BLaER1 treated with 17β-estradiol and CSF1 and Interleukin-3, amounts not matched to agents 10 nM and 100 nM (cell line): Measurements from ENCODE around the gene ECI1.
"Not testable (repeated sequence)": the region's sequence is repeated elsewhere in the genome, so short reads cannot be mapped to it uniquely, and the experiment has no call there.

Experiments
- H3K27ac ChIP-seq, 11 experiments: shearing (Covaris generic); formaldehyde crosslinking; 2 replicates each; pipeline ENCODE4 v1.8.1; 2022
- H3K27me3 ChIP-seq, 11 experiments: shearing (Covaris generic); formaldehyde crosslinking; 2 replicates each; pipeline ENCODE4 v1.8.1; 2022
- H3K36me3 ChIP-seq, 11 experiments: shearing (Covaris generic); formaldehyde crosslinking; 2 replicates each; pipeline ENCODE4 v1.8.1; 2022
- H3K4me1 ChIP-seq, 10 experiments: shearing (Covaris generic); formaldehyde crosslinking; 2 replicates each; pipeline ENCODE4 v1.8.1; 2022
- H3K4me2 ChIP-seq, 11 experiments: shearing (Covaris generic); formaldehyde crosslinking; 2 replicates each; pipeline ENCODE4 v1.8.1; 2022
- H3K4me3 ChIP-seq, 10 experiments: shearing (Covaris generic); formaldehyde crosslinking; 2 replicates each; pipeline ENCODE4 v1.8.1; 2022
- H3K9ac ChIP-seq, 11 experiments: shearing (Covaris generic); formaldehyde crosslinking; 2 replicates each; pipeline ENCODE4 v1.8.1; 2022
- H3K9me3 ChIP-seq, 11 experiments: shearing (Covaris generic); formaldehyde crosslinking; replicated peaks in 1 of 11; 2 replicates each; pipeline ENCODE4 v1.8.1; 2022
- H4K20me1 ChIP-seq, 11 experiments: shearing (Covaris generic); formaldehyde crosslinking; 2 replicates each; pipeline ENCODE4 v1.8.1; 2022
- Cebpa-rat ChIP-seq, 11 experiments: shearing (Covaris generic); IDR thresholded peaks; 2 replicates each; pipeline ENCODE4 v1.8.1; 2022

ECI1 gene

GRCh38 chr16:2204416-2205103 lies 46.8 kb downstream of the ECI1 start:
- TF ChIP-seq Cebpa-rat (IDR thresholded peaks at IDR 0.05): no peak
- no peaks in the 10 kb centered on the region for H3K9me3 ChIP-seq
- H3K36me3 ChIP-seq: peaks cover 28 to 30% (median 29%) of the 10 kb centered on the region in 11 experiments
- H3K4me1 ChIP-seq: peaks cover 27 to 33% (median 31%) of the 10 kb centered on the region in 10 experiments
- H3K27ac ChIP-seq: peak overlapping the region; percentile 87 to 99 (median 96)
- H3K4me3 ChIP-seq: peak overlapping the region; percentile 62 to 86 (median 72)
- peak overlapping the region; percentile 90 to 99 (median 95) for H3K9ac ChIP-seq
- peaks cover 6 to 29% (median 15%) of the 10 kb centered on the region in 11 experiments for H3K27me3 ChIP-seq
- H4K20me1 ChIP-seq: peaks cover 0 to 35% (median 6%) of the 10 kb centered on the region in 11 experiments; a peak in 11 of 22 replicates
- peak overlapping the region; percentile 82 to 99 (median 89) for H3K4me2 ChIP-seq

DNA sequence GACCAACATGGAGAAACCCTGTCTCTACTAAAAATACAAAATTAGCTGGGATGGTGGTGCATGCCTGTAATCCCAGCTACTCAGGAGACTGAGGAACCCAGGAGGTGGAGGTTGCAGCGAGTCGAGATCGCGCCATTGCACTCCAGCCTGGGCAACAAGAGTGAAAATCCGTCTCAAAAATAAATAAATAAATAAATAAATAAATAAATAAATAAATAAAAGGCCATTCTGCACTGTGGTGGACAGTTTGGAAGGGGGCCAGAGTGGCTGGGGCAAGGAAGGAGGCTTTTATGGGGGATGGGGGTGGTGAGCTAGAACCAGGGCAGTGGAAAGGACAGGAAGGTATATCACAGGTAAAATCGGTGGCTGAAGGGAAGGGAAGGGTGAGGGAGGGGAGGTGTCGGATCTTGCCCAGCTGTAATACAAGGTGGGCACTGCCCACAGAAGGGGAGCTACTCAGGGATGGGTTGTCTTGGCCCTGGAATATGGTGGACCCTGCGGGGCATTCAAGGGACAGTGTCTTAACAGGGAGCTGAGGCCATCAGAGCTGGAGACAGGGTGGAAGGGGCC lies 48.2 kb downstream of the ECI1 start:
- Histone ChIP-seq H3K36me3 (peaks cover 14 to 16% (median 16%) of the 10 kb centered on the region in 11 experiments), H3K4me1 (peaks cover 27 to 33% (median 31%) of the 10 kb centered on the region in 10 experiments), H4K20me1 (peaks cover 0 to 25% (median 0%) of the 10 kb centered on the region in 11 experiments; a peak in 7 of 22 replicates), H3K27me3 (peaks cover 20 to 42% (median 29%) of the 10 kb centered on the region in 11 experiments)
- H3K9ac ChIP-seq, H3K4me2 ChIP-seq, H3K4me3 ChIP-seq, H3K9me3 ChIP-seq, H3K27ac ChIP-seq: not testable (repeated sequence)

DNA sequence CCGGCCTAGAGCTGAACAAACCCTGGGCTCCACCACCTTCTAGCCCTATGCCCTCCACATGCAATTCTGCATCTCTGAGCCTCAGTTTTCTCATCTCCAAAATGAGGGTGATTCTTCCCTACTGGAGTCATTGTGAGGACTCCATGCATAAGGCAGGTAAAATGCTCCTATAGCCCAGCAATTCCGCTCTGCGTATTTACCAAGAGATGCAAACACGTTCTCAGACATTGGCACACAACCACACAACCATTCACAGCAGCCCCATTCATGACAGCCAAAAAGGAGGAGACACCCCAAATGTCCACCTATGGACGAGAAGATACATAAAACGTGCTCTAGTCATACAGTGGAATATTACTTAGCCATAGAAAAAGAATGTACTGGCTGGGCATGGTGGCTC lies 51.1 kb downstream of the ECI1 start:
- H3K9me3 ChIP-seq: no peaks in the 10 kb centered on the region
- H3K4me2 ChIP-seq: no peak overlapping the region
- H3K9ac ChIP-seq: no peak overlapping the region
- TF ChIP-seq Cebpa-rat (IDR thresholded peaks at IDR 0.05): no peak
- H3K4me3 ChIP-seq: no peak overlapping the region
- H3K27ac ChIP-seq: no peak overlapping the region
- H3K27me3 ChIP-seq: peaks cover 46 to 70% (median 58%) of the 10 kb centered on the region in 11 experiments
- peaks cover 0 to 28% (median 5%) of the 10 kb centered on the region in 11 experiments; a peak in 17 of 22 replicates for H4K20me1 ChIP-seq
- peaks cover 12 to 18% (median 15%) of the 10 kb centered on the region in 10 experiments for H3K4me1 ChIP-seq
- H3K36me3 ChIP-seq: no peaks in the 10 kb centered on the region

DNA sequence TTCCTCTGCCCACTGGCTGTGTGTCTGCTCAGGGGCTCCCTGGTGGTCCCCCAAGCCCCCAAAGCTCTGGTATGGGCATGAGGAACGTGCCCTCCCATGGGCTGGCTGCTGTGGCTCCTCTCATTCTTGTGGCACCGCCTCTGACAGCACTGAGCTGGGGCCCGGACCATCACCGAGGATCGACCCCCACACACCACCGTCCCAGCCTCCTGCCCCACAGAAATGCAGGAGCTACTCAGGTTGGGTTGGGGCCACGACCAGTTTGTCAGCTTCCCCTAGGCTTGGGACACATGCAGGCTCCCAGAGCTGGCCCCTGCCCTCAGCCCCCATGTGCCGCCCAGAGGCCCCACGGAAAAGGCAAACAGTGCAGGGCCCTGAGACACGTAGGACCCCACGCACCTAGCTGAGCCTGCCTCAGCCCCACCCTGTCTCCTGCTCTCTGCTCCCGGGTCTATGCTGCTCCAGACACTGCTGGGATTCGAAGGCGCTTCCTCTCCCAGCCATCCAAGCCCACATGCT lies 51.7 kb downstream of the ECI1 start:
- Histone ChIP-seq H4K20me1 (peaks cover 0 to 34% (median 12%) of the 10 kb centered on the region in 11 experiments; a peak in 17 of 22 replicates), H3K4me2 (no peak overlapping the region), H3K27ac (no peak overlapping the region), H3K9ac (no peak overlapping the region), H3K27me3 (peaks cover 52 to 76% (median 64%) of the 10 kb centered on the region in 11 experiments), H3K4me1 (peaks cover 15 to 22% (median 18%) of the 10 kb centered on the region in 10 experiments), H3K4me3 (no peak overlapping the region), H3K9me3 (no peaks in the 10 kb centered on the region), H3K36me3 (no peaks in the 10 kb centered on the region)
- no peak for TF ChIP-seq Cebpa-rat (IDR thresholded peaks at IDR 0.05)

DNA sequence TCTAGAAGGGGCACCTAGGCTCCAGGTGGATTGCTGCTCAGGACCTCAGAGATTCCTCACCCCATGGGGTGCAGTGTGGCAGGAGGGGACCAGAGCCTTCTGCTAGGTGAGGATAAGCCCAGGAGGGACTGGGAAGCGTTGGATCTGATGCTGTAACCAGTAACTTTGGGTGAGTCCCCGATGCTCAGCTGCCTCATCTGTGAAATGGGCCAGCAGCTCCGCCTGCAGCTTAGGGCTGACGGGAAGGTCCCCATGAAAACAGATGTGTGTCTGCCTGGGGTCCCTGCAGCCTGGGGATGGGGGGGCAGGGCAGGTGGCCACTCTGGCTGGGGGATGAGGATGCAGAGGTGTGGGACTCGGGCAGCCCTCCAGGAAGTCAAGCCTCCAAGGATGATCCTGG lies 52.3 kb downstream of the ECI1 start:
- Histone ChIP-seq H3K36me3 (no peaks in the 10 kb centered on the region), H3K27ac (no peak overlapping the region)
- TF ChIP-seq Cebpa-rat (IDR thresholded peaks at IDR 0.05): no peak

GRCh38 chr16:2198283-2198682 lies 53.1 kb downstream of the ECI1 start:
- H3K4me2 ChIP-seq: no peak overlapping the region
- H3K27ac ChIP-seq: no peak overlapping the region
- H3K9me3 ChIP-seq: no peaks in the 10 kb centered on the region
- peaks cover 10 to 26% (median 16%) of the 10 kb centered on the region in 10 experiments; a peak in 17 of 20 replicates for H3K4me1 ChIP-seq
- peaks cover 66 to 90% (median 78%) of the 10 kb centered on the region in 11 experiments for H3K27me3 ChIP-seq
- H3K4me3 ChIP-seq: no peak overlapping the region
- H3K9ac ChIP-seq: no peak overlapping the region
- no peaks in the 10 kb centered on the region for H3K36me3 ChIP-seq
- TF ChIP-seq Cebpa-rat (IDR thresholded peaks at IDR 0.05): no peak
- H4K20me1 ChIP-seq: peaks cover 0 to 44% (median 20%) of the 10 kb centered on the region in 11 experiments; a peak in 17 of 22 replicates

More for the DNA sequence above, 52.3 kb downstream of the ECI1 start:
- H3K4me1 ChIP-seq: peaks cover 10 to 22% (median 16%) of the 10 kb centered on the region in 10 experiments; a peak in 17 of 20 replicates
- H3K4me2 ChIP-seq: no peak overlapping the region
- H3K9ac ChIP-seq: no peak overlapping the region
- H3K27me3 ChIP-seq: peaks cover 58 to 82% (median 70%) of the 10 kb centered on the region in 11 experiments
- H3K4me3 ChIP-seq: no peak overlapping the region
- peaks cover 0 to 40% (median 17%) of the 10 kb centered on the region in 11 experiments; a peak in 17 of 22 replicates for H4K20me1 ChIP-seq
- H3K9me3 ChIP-seq: no peaks in the 10 kb centered on the region

DNA sequence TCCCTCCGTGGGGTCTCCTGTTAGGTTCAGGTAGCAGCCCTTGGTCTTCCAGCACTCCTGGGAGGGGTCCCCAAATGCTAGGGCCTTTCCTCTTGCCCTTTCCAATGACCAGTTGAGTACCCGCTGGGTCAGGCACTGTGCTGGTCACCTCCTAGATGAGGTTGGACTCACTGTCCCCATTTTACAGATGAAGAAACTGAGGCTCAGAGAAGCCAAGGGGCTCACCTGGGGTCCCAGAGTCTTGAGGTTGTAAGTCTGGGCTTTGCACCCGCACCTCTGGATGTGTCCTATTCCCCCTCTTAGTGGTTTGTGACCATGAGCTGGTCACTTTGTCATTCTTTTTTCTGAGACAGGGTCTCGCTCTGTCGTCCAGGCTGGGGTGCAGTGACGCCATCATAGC lies 53.6 kb downstream of the ECI1 start:
- Histone ChIP-seq H3K27ac (no peak overlapping the region), H3K36me3 (no peaks in the 10 kb centered on the region), H4K20me1 (peaks cover 0 to 44% (median 20%) of the 10 kb centered on the region in 11 experiments; a peak in 17 of 22 replicates), H3K9me3 (no peaks in the 10 kb centered on the region), H3K4me1 (peaks cover 10 to 26% (median 16%) of the 10 kb centered on the region in 10 experiments; a peak in 17 of 20 replicates), H3K4me2 (no peak overlapping the region), H3K9ac (no peak overlapping the region), H3K27me3 (peaks cover 67 to 91% (median 79%) of the 10 kb centered on the region in 11 experiments), H3K4me3 (no peak overlapping the region)
- no peak for TF ChIP-seq Cebpa-rat (IDR thresholded peaks at IDR 0.05)

- TF ChIP-seq Cebpa-rat (IDR thresholded peaks at IDR 0.05): no peak
- Histone ChIP-seq H3K36me3 (no peaks in the 10 kb centered on the region), H4K20me1 (peaks cover 0 to 44% (median 20%) of the 10 kb centered on the region in 11 experiments; a peak in 17 of 22 replicates), H3K4me3 (peak overlapping the region; percentile 40 to 68 (median 54)), H3K4me1 (peaks cover 10 to 27% (median 16%) of the 10 kb centered on the region in 10 experiments; a peak in 17 of 20 replicates), H3K27ac (peak overlapping the region in 1 of 11 experiments; percentile 26; a peak in 1 of 22 replicates), H3K4me2 (peak overlapping the region; percentile 70 to 79 (median 76)), H3K9ac (peak overlapping the region in 9 of 11 experiments; percentile 42 to 73 (median 60); a peak in 14 of 22 replicates), H3K9me3 (no peaks in the 10 kb centered on the region), H3K27me3 (peaks cover 66 to 85% (median 79%) of the 10 kb centered on the region in 11 experiments)
Measured at GRCh38 chr16:2196981-2197511, 54.3 kb downstream of the ECI1 start.
